K562 (cell line): Measurements from ENCODE around the gene STPG2. TPM values are rescaled to one million over a fixed set of nuclear protein-coding genes. Genes with fewer than 3 reads are reported as not detected.

Source experiments
- ATAC-seq: fragments of 200-7000 bp; cut with Tn5 transposase; 3 replicates; pipeline ENCODE4 v1.9.1; 2020; ENCODE audit warnings: moderate library complexity
- BruUV-seq: library from RNA; stranded (reverse); fragments of 400-500 nt; replicated peaks from 2 replicates; lab custom pipeline; 2021; lab: Mats Ljungman, UMichigan
- CTCF ChIA-PET: fragments of 300-600 bp; formaldehyde crosslinking; extraction: SDS; loops from one replicate; lab custom pipeline; 2021; ENCODE audit warnings: low intra/inter-chr PET ratio; lab: Yijun Ruan, JAX
- POLR2A ChIA-PET: fragments of 300-600, 350-650 bp; sonication (Branson Sonifier 250); formaldehyde crosslinking; extraction: SDS; loops from one replicate; lab custom pipeline; 2021; ENCODE audit warnings: antibody characterized with exemption, inconsistent platforms; lab: Yijun Ruan, JAX
- DNase-seq, 4 experiments: peaks; one replicate each; pipeline versions ENCODE4 v3.0.0 to v3.0.0-alpha.2; 2011 to 2018; ENCODE audit warnings: low spot score in 3 of 4, mixed read lengths in 3 of 4; ENCODE audit errors: extremely low read depth in 1 of 4
- FAIRE-seq: peaks from 2 replicates; lab custom pipeline; 2011; peaks lifted over from hg19 to GRCh38; lab: Jason Lieb, UNC
- H2AFZ ChIP-seq: 2 replicates; pipeline ENCODE4 v1.6.0; 2011; ENCODE audit warnings: low read depth, low read length, control low read depth, inconsistent platforms
- H3K27ac ChIP-seq: fragments of 200-600 bp; 3 replicates; pipeline ENCODE4 v1.8.0; 2011; ENCODE audit warnings: low read depth, mild to moderate bottlenecking, control low read depth, inconsistent platforms, low read length, moderate library complexity, mixed read lengths; ENCODE audit errors: extremely low read depth
- H3K27me3 ChIP-seq, 2 experiments: fragments of 300-600 bp in 1 of 2; 2 replicates in 1 of 2; 3 replicates in 1 of 2; pipeline versions ENCODE4 v1.6.0 to v1.8.0; 2011; ENCODE audit warnings: inconsistent platforms in 2 of 2, low read length in 2 of 2, mild to moderate bottlenecking in 1 of 2, mixed read lengths in 1 of 2, moderate library complexity in 1 of 2; ENCODE audit not compliant: control insufficient read depth in 2 of 2, insufficient read depth in 2 of 2
- H3K36me3 ChIP-seq: fragments of 300-600 bp; 3 replicates; pipeline ENCODE4 v1.8.0; 2011; ENCODE audit warnings: mild to moderate bottlenecking, low read length, inconsistent platforms; ENCODE audit not compliant: control insufficient read depth, insufficient read depth
- H3K4me1 ChIP-seq, 2 experiments: fragments of 200-600 bp in 1 of 2; replicated peaks in 1 of 2; 2 replicates in 1 of 2; 3 replicates in 1 of 2; pipeline versions ENCODE4 v1.5.1 to v1.8.0; 2011; ENCODE audit warnings: inconsistent platforms in 2 of 2, low read length in 2 of 2, mild to moderate bottlenecking in 1 of 2, mixed read lengths in 1 of 2, moderate library complexity in 1 of 2; ENCODE audit not compliant: control insufficient read depth in 2 of 2, insufficient read depth in 2 of 2
- H3K4me2 ChIP-seq: 2 replicates; pipeline ENCODE4 v1.6.1; 2011; ENCODE audit warnings: low read length, control low read depth, inconsistent platforms, mixed read lengths; ENCODE audit not compliant: insufficient read depth
- H3K4me3 ChIP-seq: fragments of 200-600 bp; sonication (generic), shearing (Covaris generic); 2 replicates; pipeline ENCODE4 v1.5.1; 2016; ENCODE audit warnings: control low read depth, inconsistent platforms
- H3K79me2 ChIP-seq: fragments of 200-600 bp; 3 replicates; pipeline ENCODE4 v1.8.0; 2011; ENCODE audit warnings: low read length, inconsistent platforms; ENCODE audit not compliant: control insufficient read depth, insufficient read depth
- H3K9ac ChIP-seq, 2 experiments: 2 replicates each; pipeline versions ENCODE4 v1.6.0 to v1.6.1; 2011; ENCODE audit warnings: low read depth in 2 of 2, low read length in 2 of 2, control low read depth in 1 of 2, inconsistent platforms in 1 of 2, mild to moderate bottlenecking in 1 of 2, mixed read lengths in 1 of 2; ENCODE audit not compliant: insufficient read depth in 1 of 2
- H3K9me1 ChIP-seq: one replicate; pipeline ENCODE4 v1.6.0; 2011; ENCODE audit warnings: inconsistent platforms, mild to moderate bottlenecking, low read length, moderate library complexity; ENCODE audit not compliant: control insufficient read depth, insufficient read depth
- H3K9me3 ChIP-seq: replicated peaks from 2 replicates; pipeline ENCODE4 v1.5.1; 2011; ENCODE audit warnings: low read depth, low read length, inconsistent platforms; ENCODE audit not compliant: control insufficient read depth, insufficient read depth
- H4K20me1 ChIP-seq: replicated peaks from 2 replicates; pipeline ENCODE4 v1.6.1; 2011; ENCODE audit warnings: low read length, inconsistent platforms, mixed read lengths; ENCODE audit not compliant: control insufficient read depth, insufficient read depth
- ELK1 ChIP-seq: sonication (generic); formaldehyde crosslinking; IDR thresholded peaks from 2 replicates; pipeline ENCODE4 v1.8.1; 2022; ENCODE audit warnings: missing genetic modification reagents
- ILK ChIP-seq: fragments of 450-650 bp; IDR thresholded peaks from 2 replicates; pipeline ENCODE4 v1.6.1; 2016; ENCODE audit warnings: missing genetic modification characterization, low read depth, mild to moderate bottlenecking, missing compliant biosample characterization, moderate library complexity, borderline replicate concordance
- IRF9 ChIP-seq: fragments of 450-650 bp; IDR thresholded peaks from 2 replicates; pipeline ENCODE4 v1.6.1; 2016; ENCODE audit warnings: missing biosample characterization, missing genetic modification characterization
- KDM1A ChIP-seq, 2 experiments: fragments of 450-650 bp; IDR thresholded peaks; 2 replicates each; pipeline ENCODE4 v1.6.1; 2016; ENCODE audit warnings: mild to moderate bottlenecking in 2 of 2
- MBD1 ChIP-seq: fragments of 250-450 bp; sonication (Bioruptor Pico); IDR thresholded peaks from 2 replicates; pipeline ENCODE4 v1.8.0; 2022; ENCODE audit warnings: inconsistent platforms
- PHB ChIP-seq: fragments of 250-450 bp; sonication (Bioruptor Pico); IDR thresholded peaks from 2 replicates; pipeline ENCODE4 v1.5.0; 2021
- POLR2AphosphoS5 ChIP-seq: IDR thresholded peaks from 2 replicates; pipeline ENCODE4 v1.6.1; 2011; ENCODE audit warnings: mild to moderate bottlenecking, low read depth, low read length, moderate library complexity; ENCODE audit not compliant: control insufficient read depth, insufficient read depth
- RNF2 ChIP-seq: sonication (generic); IDR thresholded peaks from 2 replicates; pipeline ENCODE4 v1.6.1; 2016
- STAT5A ChIP-seq: IDR thresholded peaks from 2 replicates; pipeline ENCODE4 v1.6.1; 2012; ENCODE audit warnings: low read length, inconsistent platforms, borderline replicate concordance
- TAF9B ChIP-seq: fragments of 450-650 bp; IDR thresholded peaks from 2 replicates; pipeline ENCODE4 v1.6.1; 2018; ENCODE audit warnings: mild to moderate bottlenecking; ENCODE audit not compliant: partially characterized antibody
- VEZF1 ChIP-seq: fragments of 200-800 bp; sonication (Bioruptor generic); IDR thresholded peaks from 2 replicates; pipeline ENCODE4 v1.6.1; 2017; ENCODE audit warnings: missing genetic modification characterization, missing compliant biosample characterization
- ZNF551 ChIP-seq: fragments of 250-450 bp; sonication (Bioruptor Pico); IDR thresholded peaks from 2 replicates; pipeline ENCODE4 v1.5.0; 2021; ENCODE audit warnings: mild to moderate bottlenecking, moderate library complexity
- WGBS: fragments of 100-300 bp; shearing (Covaris generic); methylation state at CpG from one replicate; pipeline ENCODE4 v1.1.6; 2016; ENCODE audit warnings: low coverage, mixed read lengths; ENCODE audit not compliant: insufficient coverage; ENCODE audit errors: missing lambda C conversion rate; 5-methylcytosine and 5-hydroxymethylcytosine counted together
- in situ Hi-C: fragments of 300-500 bp; cut with MboI; formaldehyde crosslinking; loops from 4 replicates; pipeline ENCODE4 v1.15.0; 2018; ENCODE audit warnings: inconsistent platforms, mixed read lengths
- intact Hi-C: fragments of 100-400 bp; cut with micrococcal nuclease; formaldehyde crosslinking; loops from 2 replicates; pipeline ENCODE4 v1.14.2; 2022
- polyA plus RNA-seq, 8 experiments: library from polyadenylated mRNA; depleted of rRNA in 4 of 8; stranded (reverse) in 5 of 8; unstranded in 3 of 8; fragments of >200 nt; fragmentation: Nextera tagmentation in 2 of 8; fragmentation: Illumina TruSeq in 1 of 8; extraction: Ambion mirVana in 2 of 8; extraction: Trizol in 1 of 8; gene quantifications; 2 replicates each; pipeline versions ENCODE4 v1.2.1 to v1.2.3, GENCODE V29; 2011 to 2014; ENCODE audit warnings: inconsistent platforms in 1 of 8, missing spikeins in 1 of 8
- total RNA-seq, 7 experiments: library from RNA; depleted of rRNA in 6 of 7; stranded (reverse); fragments of >200 nt in 6 of 7; fragmentation: Illumina TruSeq in 2 of 7; extraction: Trizol in 2 of 7; gene quantifications; 2 replicates each; pipeline versions ENCODE4 v1.2.1 to v1.2.3, GENCODE V29; 2011 to 2021; ENCODE audit warnings: low replicate concordance in 1 of 7

The STPG2 gene
- total and polyA plus RNA-seq, 9 of the 15 experiments (the other 6 are each of a cell fraction or from before 2014, with no cell fraction given) = not detected

GRCh38 chr4:98006060-98006459 lies 137.2 kb downstream of the STPG2 start:
- Histone ChIP-seq H4K20me1 (no peaks in the 10 kb centered on the region), H2AFZ (no peak overlapping the region)
- no peak for TF ChIP-seq MBD1 (CRISPR knock-in tag)
- TF ChIP-seq RNF2 = no peak
- no peak for TF ChIP-seq STAT5A
- TF ChIP-seq VEZF1 = no peak
- no peak for TF ChIP-seq ELK1 (CRISPR knock-in tag)
- no peak for TF ChIP-seq ILK (tag)
- no peak for TF ChIP-seq ZNF551 (CRISPR knock-in tag)
- TF ChIP-seq TAF9B = no peak
- no peak for TF ChIP-seq PHB
- no peak for TF ChIP-seq KDM1A (IDR thresholded peaks at IDR 0.05)
- TF ChIP-seq IRF9 (tag) = no peak
- no peak for TF ChIP-seq POLR2AphosphoS5

More at GRCh38 chr4:98006060-98006459, 137.2 kb downstream of the STPG2 start:
- no peak overlapping the region for H3K4me2 ChIP-seq
- ChIA-PET POLR2A (no interaction called here), CTCF (no interaction called here)
- no peak for ATAC-seq
- no peak for FAIRE-seq
- H3K27ac ChIP-seq = no peak overlapping the region
- no peaks in the 10 kb centered on the region for H3K9me1 ChIP-seq
- H3K4me1 ChIP-seq = no peaks in the 10 kb centered on the region
- WGBS = 0% methylated on average over 1 of the region's 1 CpG
- intact Hi-C loops = no loop called here
- no peaks in the 10 kb centered on the region for H3K36me3 ChIP-seq
- H3K27me3 ChIP-seq = no peaks in the 10 kb centered on the region
- H3K9me3 ChIP-seq = no peaks in the 10 kb centered on the region
- H3K4me3 ChIP-seq = no peak overlapping the region
- H3K9ac ChIP-seq = no peak overlapping the region
- in situ Hi-C loops = no loop called here
- DNase-seq = no peak
- no TSS peak for BruUV-seq
- H3K79me2 ChIP-seq = no peaks in the 10 kb centered on the region
